Renal cortical epithelial cell (primary cell): ENCODE results near the gene EPAS1. TPM values are rescaled to one million over a fixed set of nuclear protein-coding genes. Genes with fewer than 3 reads are reported as not detected.

Experiments
- DNase-seq: peaks from one replicate; pipeline ENCODE4 v3.0.0-alpha.2; 2011; ENCODE audit warnings: low read depth
- total RNA-seq: library from RNA; depleted of rRNA; stranded (reverse); fragments of >200 nt; gene quantifications from 2 replicates; pipeline ENCODE4 v1.2.3, GENCODE V29; 2014

Gene EPAS1
- total RNA-seq, 1 donor from 2014 or later = 124 TPM

GRCh38 chr2:46300406-46300832, 3.2 kb downstream of the EPAS1 start:
- no peak for DNase-seq

DNA sequence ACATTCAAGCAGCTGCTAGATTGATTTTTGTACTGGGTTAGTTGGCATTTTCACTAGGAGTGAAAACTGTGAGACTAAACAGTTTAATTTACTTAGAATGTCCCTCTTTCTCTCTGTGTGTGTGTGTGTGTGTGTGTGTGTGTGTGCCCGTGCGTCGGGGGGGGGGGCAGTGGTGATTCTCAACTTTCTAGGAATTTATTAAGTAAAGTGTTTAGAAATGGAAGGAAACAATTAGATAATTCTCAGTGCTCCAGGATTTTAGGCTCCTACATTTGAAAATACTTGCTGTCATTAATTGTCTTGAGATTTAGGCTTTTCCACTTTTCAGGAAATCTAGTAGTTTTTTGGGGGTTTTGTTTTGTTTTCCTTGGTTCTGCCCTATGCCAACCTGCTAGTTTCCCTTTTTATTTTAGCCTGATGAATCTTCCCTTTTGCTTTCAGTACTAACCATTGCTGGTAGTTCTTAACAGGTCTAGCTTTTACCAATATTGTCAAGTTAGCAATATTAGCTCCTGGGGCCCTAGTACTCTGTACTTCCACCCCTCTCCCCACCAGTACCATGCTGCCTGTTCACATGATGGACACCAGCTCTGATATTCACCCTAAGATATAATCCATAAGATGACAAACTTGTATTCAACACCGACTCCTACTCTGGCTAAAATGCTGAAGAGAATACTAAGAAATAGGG, 4.9 kb downstream of the EPAS1 start:
- no peak for DNase-seq

GRCh38 chr2:46303233-46303632, 6.0 kb downstream of the EPAS1 start:
- DNase-seq = no peak

- DNase-seq = no peak
Observed at GRCh38 chr2:46303822-46304221, 6.6 kb downstream of the EPAS1 start.

GRCh38 chr2:46304635-46305034, 7.4 kb downstream of the EPAS1 start:
- no peak for DNase-seq

GRCh38 chr2:46305187-46305586, 8.0 kb downstream of the EPAS1 start:
- DNase-seq = peak; percentile 27

- DNase-seq = peak; percentile 37
Observed at GRCh38 chr2:46305767-46306166, 8.6 kb downstream of the EPAS1 start.

GRCh38 chr2:46306330-46306751, 9.1 kb downstream of the EPAS1 start:
- DNase-seq = peak; percentile 99

- no peak for DNase-seq
Observed at GRCh38 chr2:46306988-46307655, 9.9 kb downstream of the EPAS1 start.

- no peak for DNase-seq
Observed at GRCh38 chr2:46308081-46308480, 10.9 kb downstream of the EPAS1 start.

DNA sequence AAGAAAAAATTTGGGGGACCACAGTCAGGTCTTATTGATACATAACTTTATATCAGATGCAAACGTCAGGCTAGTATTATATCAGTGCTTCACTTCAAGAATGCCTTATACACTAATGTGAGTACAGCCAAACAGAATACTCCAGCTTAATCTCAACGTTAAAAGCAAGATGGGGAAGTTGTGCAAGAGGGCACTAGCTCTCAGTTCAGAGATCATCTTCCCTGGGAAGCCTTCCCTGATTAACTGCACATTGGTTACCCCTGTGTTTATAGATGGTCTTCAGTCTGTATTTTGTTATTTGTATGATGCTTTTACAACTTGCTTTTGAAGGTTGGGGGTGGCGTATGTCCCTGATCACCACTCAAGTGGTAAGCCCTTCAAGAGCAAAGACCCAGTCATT, 11.4 kb downstream of the EPAS1 start:
- no peak for DNase-seq

- no peak for DNase-seq
Observed at GRCh38 chr2:46309052-46309953, 12.1 kb downstream of the EPAS1 start.

DNA sequence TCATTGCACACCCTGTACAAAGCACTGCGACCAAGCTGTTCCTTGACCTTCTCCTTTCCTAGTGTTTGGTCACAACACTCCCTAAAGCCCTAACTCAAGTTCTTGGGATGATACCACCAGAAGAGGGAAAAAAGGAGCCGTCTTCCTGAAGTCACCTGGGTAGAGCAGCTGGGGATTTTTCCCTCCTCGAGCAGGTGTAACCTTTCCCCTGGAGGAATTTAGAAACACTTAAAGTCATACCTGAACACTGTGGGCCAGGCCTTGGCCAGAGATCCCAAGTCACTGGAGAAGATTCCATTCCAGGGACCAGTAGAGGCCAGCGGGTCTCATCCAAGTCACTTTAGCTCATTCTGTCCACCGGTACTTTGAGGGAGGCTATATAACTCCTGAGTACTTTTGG, 13.2 kb downstream of the EPAS1 start:
- DNase-seq = no peak

DNA sequence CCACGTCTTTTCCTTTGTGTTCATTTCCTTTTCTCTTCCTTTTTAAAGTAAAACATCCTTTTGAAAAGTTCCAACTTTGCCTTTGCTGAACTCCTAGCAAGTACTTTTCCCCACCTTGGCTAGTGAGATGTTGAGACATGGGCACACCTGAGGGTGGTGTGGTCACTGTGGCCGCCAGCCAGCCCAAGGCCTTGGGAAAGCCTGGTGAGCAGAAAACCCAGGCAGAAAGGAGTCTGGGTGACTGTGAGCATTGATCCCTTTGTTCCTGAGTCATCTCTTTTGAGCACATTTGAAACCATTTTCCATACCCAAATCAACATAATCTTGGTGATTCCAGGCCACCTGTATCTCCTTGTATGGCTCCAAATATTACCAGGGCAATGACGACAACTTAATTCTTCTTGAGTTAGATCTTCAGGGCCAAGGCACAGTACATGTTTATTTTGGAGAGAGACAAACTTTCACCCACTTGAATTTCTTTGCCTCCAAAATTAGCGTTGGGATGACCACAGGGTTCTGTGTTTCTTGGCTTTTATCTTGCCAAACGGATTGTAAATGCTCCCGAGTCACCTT, 14.5 kb downstream of the EPAS1 start:
- no peak for DNase-seq

- DNase-seq = no peak
Observed at GRCh38 chr2:46313063-46313462, 15.9 kb downstream of the EPAS1 start.

DNA sequence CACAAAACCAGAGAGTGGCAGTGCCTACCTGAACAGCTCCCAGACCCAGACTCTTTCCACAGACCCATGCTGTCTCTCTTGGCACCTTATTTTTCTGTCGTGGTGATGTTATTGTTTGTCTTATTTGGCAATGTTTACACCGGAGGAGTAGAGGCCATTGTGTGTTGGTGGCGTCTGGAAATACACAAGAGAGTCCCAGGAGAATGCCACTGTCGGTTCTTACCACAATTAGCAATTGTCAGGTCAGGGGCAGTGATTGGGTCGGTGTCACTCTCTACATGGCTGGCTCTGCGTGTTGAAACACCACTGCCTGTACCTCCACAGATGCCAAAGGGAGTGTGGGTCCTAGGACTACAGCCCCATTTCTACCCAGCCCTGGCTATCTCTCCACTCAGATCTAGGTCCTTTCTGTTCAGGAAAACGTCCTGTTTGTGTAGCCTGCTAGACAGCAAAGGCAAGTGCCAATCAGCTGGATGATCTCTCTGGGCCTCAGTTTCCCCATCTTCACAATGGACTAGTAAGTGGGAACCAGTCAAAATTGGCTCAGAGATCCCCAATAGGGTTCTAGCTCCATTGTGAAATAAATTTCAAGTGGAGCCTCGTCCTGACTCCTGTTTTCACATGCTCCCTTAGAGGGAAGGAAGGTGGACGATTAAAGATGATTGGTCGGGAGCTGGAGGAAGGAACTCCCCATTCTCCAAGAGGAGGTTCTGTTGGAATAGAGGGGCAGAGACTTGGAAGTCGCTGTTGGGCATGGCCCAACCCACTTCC, 17.0 kb downstream of the EPAS1 start:
- DNase-seq = no peak

DNA sequence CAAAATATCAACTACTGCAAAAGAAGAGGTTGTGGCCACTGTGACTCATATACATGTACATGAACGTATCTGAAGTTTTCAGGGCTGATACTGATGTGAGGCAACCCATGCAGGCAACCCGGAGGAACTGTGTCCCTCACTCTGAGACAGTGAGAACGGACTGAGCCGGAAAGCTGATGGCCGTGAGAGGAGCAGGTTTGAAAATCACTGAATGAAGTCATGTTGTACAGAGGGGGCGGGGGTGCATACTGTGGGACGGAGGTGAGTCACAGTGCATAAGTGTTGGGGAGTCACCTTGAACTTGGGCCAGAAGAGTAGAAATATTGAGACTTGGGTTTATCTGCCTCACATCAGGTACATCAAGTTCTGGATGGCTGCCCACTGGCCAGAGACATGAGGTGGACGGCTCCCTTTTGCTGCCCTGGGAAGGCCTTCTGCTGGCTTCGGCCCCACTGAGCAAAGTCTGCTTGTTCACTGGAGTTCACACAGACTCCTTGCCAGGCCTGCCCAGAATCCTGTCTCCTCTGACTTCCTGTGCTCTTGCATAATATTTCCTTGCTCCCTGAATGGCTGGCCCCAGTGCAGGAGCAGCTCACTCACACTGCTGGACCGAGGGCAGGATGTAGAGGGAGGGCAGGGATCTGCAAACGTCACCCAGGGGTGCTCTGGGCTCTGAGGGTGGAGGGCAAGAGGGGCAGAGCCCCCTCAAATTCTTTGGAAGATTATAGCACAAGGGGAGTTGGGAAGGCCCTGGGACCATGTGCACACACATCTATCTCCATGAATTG, 18.1 kb downstream of the EPAS1 start:
- peak; percentile 96 for DNase-seq

DNA sequence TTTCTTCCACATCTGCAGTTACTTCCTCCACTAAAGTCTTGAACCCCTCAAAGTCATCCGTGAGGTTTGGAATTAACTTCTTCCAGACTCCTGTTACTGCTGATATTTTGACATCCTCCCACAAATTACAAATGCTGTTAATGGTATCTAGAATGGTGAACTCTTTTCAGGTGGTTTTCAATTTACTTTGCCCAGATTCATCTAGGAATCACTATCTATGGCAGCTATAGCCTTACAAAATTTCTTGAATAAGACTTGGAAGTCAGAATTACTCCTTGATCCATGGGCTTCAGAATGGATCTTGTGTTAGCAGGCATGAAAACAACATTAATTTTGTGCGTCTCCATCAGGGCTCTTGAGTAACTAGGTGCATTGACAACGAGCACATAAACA, 19.9 kb downstream of the EPAS1 start:
- DNase-seq = no peak

DNA sequence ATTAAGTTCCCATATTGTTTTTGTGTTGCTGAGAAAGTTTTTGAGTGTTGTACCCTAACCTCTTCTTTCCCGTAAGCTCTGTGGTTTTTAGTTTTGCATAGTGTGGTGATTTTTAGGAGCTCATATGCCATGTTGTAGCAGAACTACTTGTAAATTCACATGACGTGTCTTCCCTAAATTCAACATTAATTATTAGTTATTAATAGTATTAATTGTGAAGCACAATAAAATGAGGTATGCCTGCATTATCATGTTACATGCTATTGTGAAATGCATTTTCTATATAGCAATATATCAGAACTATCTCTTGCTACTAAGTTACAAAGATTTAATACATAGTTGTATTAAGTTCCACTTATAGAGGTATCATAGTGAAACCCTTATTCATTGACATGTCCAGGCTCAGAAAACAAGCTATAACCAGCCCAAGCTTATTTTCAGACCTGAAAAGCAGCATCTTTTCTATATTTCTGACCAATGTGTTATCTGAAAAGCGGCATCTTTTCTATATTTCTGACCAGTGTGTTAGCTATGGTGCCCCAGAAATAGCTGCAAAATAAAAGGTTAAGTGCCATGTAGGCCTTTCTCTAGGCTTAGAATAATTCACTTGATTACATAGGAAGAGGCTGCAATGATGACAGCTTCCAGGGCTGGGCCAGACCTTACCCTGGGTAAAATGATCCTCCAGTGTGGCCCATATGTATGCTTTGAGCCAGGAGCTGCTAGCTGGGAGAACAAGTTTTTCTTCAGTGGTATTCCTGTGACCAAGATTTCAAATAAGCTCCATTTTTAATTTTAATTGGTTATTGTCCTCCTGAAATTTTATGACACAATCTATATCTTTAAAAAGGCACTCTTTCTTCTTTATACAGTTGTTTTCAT, 21.6 kb downstream of the EPAS1 start:
- DNase-seq = no peak

GRCh38 chr2:46319711-46320110, 22.5 kb downstream of the EPAS1 start:
- no peak for DNase-seq
